ENCODE data around the gene STIM2. TPM values are rescaled to one million over a fixed set of nuclear protein-coding genes. Genes with fewer than 3 reads are reported as not detected.

STIM2 gene
- total and polyA plus RNA-seq, 2 of the 4 experiments (the other 2 are of a cell fraction), result 16.1 to 27.6 TPM

DNA sequence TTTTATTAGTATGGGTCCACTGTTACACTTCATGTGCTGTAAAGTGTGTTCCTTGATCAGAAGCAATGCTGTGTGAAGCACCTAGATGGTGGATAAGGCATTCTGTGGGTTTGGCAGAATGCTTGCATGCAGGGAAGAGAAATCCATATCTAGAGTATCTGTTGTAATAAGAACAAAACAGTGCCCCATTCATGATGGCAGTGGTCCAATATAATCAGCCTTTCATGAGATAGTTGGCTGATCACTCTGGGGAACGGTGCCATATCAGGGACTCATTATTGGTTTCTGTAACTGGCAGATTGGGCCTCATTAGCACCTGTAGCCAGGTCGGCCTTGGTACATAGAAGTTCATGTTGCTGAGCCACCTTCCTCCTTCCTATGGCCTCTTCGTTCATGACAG is 28.7 kb downstream of the STIM2 start:
- CTCF ChIA-PET, result no interaction called here
- dilution Hi-C loops (cut with HindIII; ENCODE audit: low sequenced_read_pairs, unreplicated experiment), result no loop called here

More for the DNA sequence above, 28.7 kb downstream of the STIM2 start:
- intact Hi-C loops (cut with micrococcal nuclease) (no loop called here), in situ Hi-C loops (cut with MboI; ENCODE audit: low sequenced_read_pairs) (no loop called here)
- Histone ChIP-seq H2AK5ac (ENCODE audit: low read depth, low read length) (no peak overlapping the region), H2BK15ac (ENCODE audit: low read depth, low read length) (no peak overlapping the region), H2BK120ac (ENCODE audit: low read depth, low read length) (no peak overlapping the region), H4K91ac (ENCODE audit: insufficient read depth, low read depth, low read length) (no peak overlapping the region), H3K79me1 (ENCODE audit: low read depth in 1 of 2, low read length in 2 of 2) (peaks cover 21 to 31% of the 10 kb centered on the region in 2 experiments), H3K23ac (ENCODE audit: low read depth, low read length) (no peak overlapping the region), H4K8ac (ENCODE audit: low read depth in 2 of 2, low read length in 2 of 2) (no peak overlapping the region), H3K9me1 (ENCODE audit: insufficient read depth, low read length) (no peaks in the 10 kb centered on the region), H4K20me1 (ENCODE audit: insufficient read depth, low read length) (no peaks in the 10 kb centered on the region; the same call in 1 of the 2 replicates), H3K18ac (ENCODE audit: low read depth, low read length) (no peak overlapping the region), H3K9me3 (ENCODE audit: control insufficient read depth, insufficient read depth, low read length) (no peaks in the 10 kb centered on the region), H3K56ac (ENCODE audit: extremely low read depth, insufficient read depth, low read length) (no peak overlapping the region), H2BK5ac (ENCODE audit: low read depth, low read length, poor library complexity, severe bottlenecking) (no peak overlapping the region), H3K4me2 (ENCODE audit: low read depth, low read length) (no peak overlapping the region), H3K9ac (ENCODE audit: low read depth, low read length) (no peak overlapping the region), H3K14ac (replicated peaks; ENCODE audit: low read depth, low read length) (no peak overlapping the region), H2BK20ac (ENCODE audit: low read depth, low read length) (no peak overlapping the region), H3K36me3 (ENCODE audit: control insufficient read depth, insufficient read depth, low read length) (no peaks in the 10 kb centered on the region), H3K4me3 (ENCODE audit: insufficient read depth, low read depth, low read length) (no peak overlapping the region), H3K4me1 (ENCODE audit: control insufficient read depth, insufficient read depth, low read length) (no peaks in the 10 kb centered on the region), H4K5ac (ENCODE audit: low read depth, low read length) (no peak overlapping the region), H3K27ac (ENCODE audit: insufficient read depth, low read length) (no peak overlapping the region), H3K4ac (ENCODE audit: low read depth, low read length) (no peak overlapping the region), H3K27me3 (ENCODE audit: control insufficient read depth, insufficient read depth, low read length) (no peaks in the 10 kb centered on the region), H2AFZ (replicated peaks; ENCODE audit: low read length, poor library complexity) (no peak overlapping the region), H2AK9ac (replicated peaks; ENCODE audit: low read depth, low read length, poor library complexity) (no peak overlapping the region)
- no peak for ATAC-seq (ENCODE audit: low read depth)
- POLR2A ChIA-PET (ENCODE audit: unreplicated experiment), result no interaction called here
- no TSS peak for BruUV-seq (replicated peaks)
- DNase-seq, result no peak
- WGBS, 2 experiments (ENCODE audit: extremely low coverage in 2 of 2, insufficient read length in 1 of 2), result 88% methylated on average over 1 of the region's 3 CpGs; no CpG with 5 or more reads in 1 of the 2 experiments
- TF ChIP-seq MAFK (IDR thresholded peaks at IDR 0.05; ENCODE audit: low read depth, low read length) (no peak), CEBPB (IDR thresholded peaks at IDR 0.05; ENCODE audit: low read depth, low read length) (no peak), RFX5 (IDR thresholded peaks at IDR 0.05; ENCODE audit: low read depth, low read length) (no peak), POLR2A (IDR thresholded peaks at IDR 0.05; ENCODE audit: low read depth, low read length) (no peak), MXI1 (IDR thresholded peaks at IDR 0.05; ENCODE audit: borderline replicate concordance, low read depth, low read length) (no peak), FOS (IDR thresholded peaks at IDR 0.05; ENCODE audit: low read depth, low read length) (no peak), NFE2L2 (IDR thresholded peaks at IDR 0.05; ENCODE audit: low read depth, low read length) (no peak), RAD21 (IDR thresholded peaks at IDR 0.05; ENCODE audit: low read length) (no peak), SMC3 (IDR thresholded peaks at IDR 0.05; ENCODE audit: low read depth, low read length) (no peak), CHD1 (IDR thresholded peaks at IDR 0.05; ENCODE audit: low read depth, low read length) (no peak), RCOR1 (IDR thresholded peaks at IDR 0.05; ENCODE audit: insufficient replicate concordance, low read length) (no peak), BHLHE40 (IDR thresholded peaks at IDR 0.05; ENCODE audit: low read depth, low read length) (no peak)
- TF ChIP-seq, protein P1, sequence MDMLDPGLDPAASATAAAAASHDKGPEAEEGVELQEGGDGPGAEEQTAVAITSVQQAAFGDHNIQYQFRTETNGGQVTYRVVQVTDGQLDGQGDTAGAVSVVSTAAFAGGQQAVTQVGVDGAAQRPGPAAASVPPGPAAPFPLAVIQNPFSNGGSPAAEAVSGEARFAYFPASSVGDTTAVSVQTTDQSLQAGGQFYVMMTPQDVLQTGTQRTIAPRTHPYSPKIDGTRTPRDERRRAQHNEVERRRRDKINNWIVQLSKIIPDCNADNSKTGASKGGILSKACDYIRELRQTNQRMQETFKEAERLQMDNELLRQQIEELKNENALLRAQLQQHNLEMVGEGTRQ (IDR thresholded peaks at IDR 0.05; ENCODE audit: low read depth, low read length), result no peak
